NCI-H1694 treated with DMSO at 0.1 percent for 48 hours (cell line): ENCODE data around the gene COL6A6.
"Not testable (repeated sequence)": the region's sequence is repeated elsewhere in the genome, so short reads cannot be mapped to it uniquely, and the experiment has no call there.

Source experiments
- DNase-seq: peaks from one replicate; lab custom pipeline; 2025; lab: John Stamatoyannopoulos, UW

Gene COL6A6

GRCh38 chr3:130529486-130530215 lies 12.7 kb downstream of the COL6A6 start:
- DNase-seq = no peak

DNA sequence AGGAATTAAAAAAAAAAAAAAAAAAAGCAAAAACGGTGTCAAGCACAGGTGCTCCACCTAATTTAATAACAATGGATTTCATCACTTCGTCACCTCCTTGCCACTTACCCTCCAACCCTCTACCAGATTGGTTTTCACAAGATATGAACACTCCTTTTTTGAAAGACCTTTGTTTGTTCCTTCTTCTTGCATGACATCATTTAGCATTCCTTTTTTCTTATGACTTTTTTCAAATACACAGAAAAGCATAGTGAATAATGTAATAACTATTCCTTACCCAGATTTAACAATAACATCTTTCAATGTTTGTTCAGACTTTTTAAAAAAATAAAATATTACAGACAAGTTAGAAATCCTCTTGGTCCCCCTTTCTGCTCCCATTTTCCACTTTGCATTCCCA lies 16.3 kb downstream of the COL6A6 start:
- no peak for DNase-seq

- no peak for DNase-seq
Measured at GRCh38 chr3:130537673-130538304, 20.8 kb downstream of the COL6A6 start.

GRCh38 chr3:130539005-130539404 lies 22.0 kb downstream of the COL6A6 start:
- peak; percentile 2 for DNase-seq

DNA sequence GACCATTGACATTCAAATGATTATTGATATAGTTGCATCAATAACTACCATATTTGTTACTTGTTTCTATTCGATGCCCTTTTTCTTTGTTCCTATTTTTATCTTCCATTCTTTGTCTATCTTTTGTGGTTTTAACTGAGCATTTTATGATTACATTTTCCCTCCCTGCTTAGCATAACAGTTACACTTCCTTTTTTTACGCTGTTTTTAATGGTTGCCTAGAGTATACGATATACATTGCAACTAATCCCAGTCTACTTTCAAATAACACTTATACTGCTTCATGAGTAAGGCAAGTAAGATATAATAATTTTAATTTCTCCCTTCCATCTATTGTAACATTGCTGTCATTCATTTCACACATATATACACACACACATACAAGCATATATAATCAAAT lies 26.3 kb downstream of the COL6A6 start:
- no peak for DNase-seq

- DNase-seq = no peak
Measured at GRCh38 chr3:130546920-130547679, 30.1 kb downstream of the COL6A6 start.

- DNase-seq = not testable (repeated sequence)
Measured at GRCh38 chr3:130547680-130548065, 30.7 kb downstream of the COL6A6 start.

GRCh38 chr3:130548356-130548755 lies 31.4 kb downstream of the COL6A6 start:
- DNase-seq = no peak

- DNase-seq = no peak
Measured at GRCh38 chr3:130557336-130558035, 40.5 kb downstream of the COL6A6 start.

GRCh38 chr3:130558366-130558765 lies 41.4 kb downstream of the COL6A6 start:
- DNase-seq = no peak

GRCh38 chr3:130565224-130565623 lies 48.2 kb downstream of the COL6A6 start:
- no peak for DNase-seq
